Effector CD4-positive, alpha-beta T cell (primary cell): ENCODE data around the gene SMYD2.
"Not testable (repeated sequence)": the region's sequence is repeated elsewhere in the genome, so short reads cannot be mapped to it uniquely, and the experiment has no call there.

Source experiments
- DNase-seq: peaks from one replicate; pipeline ENCODE4 v3.0.0-alpha.2; 2020

The SMYD2 gene

DNA sequence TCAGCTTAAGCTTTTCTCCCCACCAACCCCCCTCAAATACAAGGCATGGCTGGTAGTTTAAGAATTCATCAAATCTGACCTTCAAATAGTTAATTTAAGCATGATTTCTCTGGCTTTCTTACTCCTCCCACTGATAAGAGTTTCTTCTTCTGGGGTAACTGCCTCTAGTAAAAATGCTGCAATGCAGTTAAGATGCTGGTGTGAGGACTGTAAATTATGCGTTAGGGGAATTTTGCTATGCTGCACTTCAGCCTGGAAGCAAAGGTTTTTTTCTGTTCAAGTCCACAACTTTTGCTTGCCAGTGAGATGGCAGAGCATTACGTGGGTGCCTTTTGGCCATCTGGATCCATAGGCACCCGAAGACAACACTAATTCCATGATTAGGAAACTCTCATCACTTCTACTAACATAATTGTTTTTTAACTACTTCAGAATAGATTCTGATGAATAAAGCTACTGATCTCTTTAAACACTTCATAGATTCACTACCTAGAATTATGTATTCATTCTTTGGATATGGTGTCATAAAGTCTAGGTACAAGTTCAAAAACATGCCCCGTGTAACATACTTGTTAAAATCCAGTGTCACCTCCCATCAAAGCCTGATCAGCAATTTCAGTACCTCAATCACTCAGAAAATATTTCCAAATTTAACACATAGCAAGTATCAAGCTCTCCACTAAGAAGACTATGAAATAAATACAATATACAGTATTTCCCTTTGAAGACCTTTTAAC, 8.8 kb upstream of the SMYD2 start:
- DNase-seq: no peak

DNA sequence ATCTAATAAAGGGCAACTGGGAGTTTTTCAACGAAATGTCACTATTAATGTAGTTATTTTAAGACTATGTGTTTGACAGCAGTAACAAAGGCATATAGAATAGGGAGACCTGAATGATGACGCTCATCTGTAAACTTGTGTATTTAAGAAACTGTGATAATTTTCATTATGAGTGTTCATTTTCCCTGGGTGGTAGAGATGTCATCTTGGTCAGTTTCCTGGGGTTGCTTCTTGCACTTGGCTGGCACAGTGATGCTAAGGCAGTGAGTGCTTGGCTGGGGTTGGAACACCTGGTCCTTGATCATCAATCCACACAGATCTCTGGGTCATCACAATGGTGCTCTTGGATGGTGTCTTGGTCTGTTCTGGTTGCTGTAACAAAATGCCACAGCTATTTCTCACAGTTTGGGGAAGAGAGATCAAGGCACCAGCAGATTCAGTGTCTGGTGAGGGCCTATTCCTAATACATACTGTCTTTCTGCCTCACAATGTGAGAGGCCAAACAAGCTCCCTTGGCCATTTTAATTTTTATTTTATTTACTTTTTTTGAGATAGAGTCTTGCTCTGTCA, 7.9 kb upstream of the SMYD2 start:
- DNase-seq: no peak

DNA sequence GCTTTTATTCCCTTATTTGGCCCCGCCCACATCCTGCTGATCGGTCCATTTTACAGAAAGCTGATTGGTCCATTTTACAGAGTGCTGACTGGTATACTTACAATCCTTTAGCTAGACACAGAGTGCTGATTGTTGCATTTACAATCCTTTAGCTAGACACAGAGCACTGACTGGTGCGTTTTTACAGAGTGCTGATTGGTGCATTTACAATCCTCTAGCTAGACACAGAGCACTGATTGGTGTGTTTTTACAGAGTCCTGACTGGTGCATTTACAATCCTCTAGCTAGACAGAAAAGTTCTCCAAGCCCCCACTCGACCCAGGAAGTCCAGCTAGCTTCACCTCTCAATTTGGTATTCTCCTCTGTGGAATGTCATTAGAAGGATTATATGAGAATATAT, 5.3 kb upstream of the SMYD2 start:
- DNase-seq: not testable (repeated sequence)

GRCh38 chr1:214276786-214277185, 4.2 kb upstream of the SMYD2 start:
- DNase-seq: no peak

DNA sequence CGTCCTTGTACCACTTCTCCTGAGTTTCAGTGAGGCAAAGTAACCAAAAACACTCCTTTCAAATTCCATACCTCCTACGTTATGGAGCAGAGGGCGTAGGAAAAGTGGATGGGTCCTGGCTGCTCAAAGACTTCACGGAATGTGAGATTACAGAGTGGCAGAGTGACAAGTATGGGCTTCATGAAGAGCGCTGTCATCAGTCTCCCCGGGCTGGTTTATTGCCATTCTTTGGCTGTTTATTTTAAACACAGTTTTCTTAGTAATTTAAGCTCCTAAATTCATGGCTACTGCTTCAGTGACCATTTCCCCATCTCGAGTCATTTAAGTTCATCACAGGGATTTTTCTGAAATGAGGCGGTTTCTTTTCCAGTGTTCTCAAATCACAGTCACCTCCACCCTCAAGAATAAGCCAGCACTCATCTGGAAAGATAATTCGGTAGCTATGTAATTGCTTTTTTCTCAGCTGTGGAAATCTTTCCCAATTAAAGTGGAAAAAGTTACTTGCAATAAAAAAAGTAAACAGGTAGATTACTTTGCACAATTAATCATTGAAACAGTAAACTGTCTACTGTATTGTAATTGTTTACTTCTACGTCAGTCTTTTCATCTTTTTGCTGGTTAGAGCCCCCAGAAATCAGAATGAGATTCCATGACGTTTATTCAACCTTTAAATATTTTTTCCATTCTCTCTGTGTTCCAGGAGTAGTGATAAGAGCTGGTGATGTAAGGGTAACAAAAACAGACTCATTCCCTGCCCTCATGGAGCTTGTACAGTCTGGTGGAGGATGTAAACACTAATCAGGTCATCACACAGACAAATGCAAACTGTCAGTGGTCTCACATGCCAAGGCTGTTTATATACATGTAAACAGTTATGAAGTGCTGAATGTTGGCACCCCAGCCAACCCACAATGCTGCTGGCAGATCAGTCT, 3.0 kb upstream of the SMYD2 start:
- DNase-seq: no peak

DNA sequence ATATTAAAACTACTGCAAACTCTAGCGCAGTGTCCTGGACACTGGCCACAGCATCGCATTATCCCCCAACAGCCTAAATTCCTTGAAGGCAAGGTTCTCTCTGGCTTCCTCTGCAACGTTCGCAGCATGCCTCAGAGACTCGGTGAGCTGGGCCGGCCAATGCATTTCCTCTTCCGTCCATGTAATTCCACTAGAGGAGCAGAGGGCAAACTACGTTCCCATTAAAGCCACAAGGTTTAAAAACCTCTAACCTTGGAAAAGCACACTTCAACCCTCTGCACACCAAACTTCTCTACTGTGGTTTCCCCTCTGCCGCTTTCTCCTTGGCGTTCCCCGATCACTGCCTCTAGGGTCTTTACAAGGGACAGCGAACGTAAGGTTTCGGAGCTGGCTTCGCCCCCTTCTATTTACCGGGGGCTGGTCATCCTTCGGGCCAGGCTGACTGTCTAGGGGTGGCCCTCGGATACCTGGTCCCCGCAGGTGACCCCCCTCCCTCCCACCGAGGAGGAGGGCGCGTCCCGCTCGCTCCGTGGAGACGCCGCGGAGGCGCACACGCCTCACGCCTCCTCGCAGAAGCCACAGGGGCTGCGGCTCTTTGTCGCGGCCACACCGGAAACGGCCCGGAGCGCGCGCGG, 456 bp upstream of the SMYD2 start:
- DNase-seq: no peak

DNA sequence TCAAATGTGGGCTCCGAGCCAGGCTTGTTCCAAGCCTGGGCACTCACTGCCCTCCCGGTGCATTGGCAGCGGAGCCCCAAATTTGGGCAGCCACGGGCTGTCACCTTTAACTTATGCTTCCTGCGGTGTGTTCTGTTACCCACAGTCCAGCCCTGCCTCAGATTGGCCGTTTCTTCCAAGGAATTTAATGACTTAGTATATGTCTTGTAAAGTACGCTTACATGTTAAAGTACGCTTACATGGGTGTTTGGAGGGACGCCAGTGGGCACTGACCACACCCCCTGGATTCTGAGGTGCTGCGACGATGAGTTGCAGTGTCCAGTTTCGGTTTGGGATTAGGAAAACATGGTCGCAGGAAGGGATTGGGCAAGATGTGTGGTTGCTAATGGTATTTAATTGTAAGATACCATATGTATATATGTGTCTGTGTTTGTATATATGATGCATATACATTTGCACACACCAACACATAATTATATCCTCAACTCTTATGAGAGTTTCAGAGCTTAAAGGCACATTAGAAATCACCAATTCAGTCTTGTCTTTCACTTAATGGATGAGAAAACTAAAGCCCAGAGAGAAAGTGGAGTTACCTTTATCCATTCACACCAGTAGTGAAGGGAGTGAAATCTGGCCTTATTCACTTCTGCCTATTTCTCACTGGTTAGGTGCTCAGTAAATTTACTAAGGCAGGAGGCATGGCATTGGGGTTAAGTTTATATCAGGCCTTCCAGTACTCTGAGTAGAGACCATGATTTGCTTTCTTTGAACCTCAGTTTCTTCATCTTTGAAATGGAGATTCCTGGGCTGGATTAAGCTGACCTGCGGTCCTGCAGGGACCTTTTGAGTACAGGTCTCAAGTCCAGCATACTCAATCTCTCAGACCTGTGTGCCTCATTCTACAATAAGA, 1.0 kb downstream of the SMYD2 start:
- DNase-seq: no peak

- DNase-seq: no peak
Observed at GRCh38 chr1:214282630-214283242, 1.8 kb downstream of the SMYD2 start.

DNA sequence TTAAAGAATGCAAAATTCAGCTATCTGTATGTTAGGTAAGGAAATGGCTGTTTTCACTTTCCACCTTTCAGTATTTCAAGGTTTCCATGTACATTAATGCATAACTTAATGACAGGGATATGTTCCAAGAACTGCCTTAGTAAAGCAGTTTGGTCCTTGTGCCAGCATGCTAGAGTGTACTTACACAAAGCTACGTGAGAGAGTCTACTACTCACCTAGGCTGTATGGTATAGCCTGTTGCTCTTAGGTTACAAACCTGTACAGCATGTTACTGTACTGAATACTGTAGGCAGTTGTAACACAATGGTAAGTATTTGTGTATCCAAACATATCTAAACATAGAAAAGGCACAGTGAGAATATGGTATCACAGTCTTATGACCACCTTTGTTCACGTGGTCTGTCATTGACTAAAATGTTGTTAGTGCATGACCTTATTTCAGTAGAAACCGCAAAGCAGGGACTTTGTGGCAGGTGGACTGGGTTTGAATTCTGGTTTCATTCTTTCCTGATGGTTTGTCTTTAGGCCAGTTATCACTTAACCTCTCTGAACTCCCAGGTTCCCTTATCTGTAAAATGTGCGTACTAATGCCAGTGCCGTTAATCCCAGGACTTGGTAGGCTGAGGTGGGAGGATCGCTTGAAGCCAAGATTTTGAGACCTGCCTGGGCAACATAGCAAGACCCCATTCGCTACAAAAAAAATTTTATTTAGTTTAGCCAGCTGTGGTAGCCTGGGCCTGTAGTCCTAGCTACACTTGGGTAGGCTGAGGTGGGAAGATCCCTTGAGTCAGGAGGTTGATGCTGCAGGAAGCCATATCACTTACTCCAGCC, 4.9 kb downstream of the SMYD2 start:
- DNase-seq: no peak

DNA sequence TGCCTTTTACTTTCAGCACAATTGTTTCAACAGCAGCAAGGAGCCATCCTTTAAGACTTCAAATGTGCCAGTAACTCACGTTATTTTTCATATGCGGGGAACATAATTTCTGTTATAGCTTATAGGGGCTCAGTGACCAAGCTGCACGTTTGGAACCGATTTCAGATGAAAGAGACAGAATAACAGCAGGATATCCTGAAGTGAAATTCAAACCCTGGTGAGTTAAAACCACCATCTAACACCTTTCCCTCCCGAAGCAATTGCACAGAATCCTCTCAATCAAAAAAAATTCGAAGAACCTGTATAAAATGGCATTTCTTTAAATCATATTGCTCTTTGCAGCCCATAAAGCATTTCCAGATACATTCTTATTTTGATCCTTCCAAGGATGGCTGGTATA, 6.9 kb downstream of the SMYD2 start:
- no peak for DNase-seq

GRCh38 chr1:214289574-214290272, 8.8 kb downstream of the SMYD2 start:
- no peak for DNase-seq

GRCh38 chr1:214290424-214291037, 9.6 kb downstream of the SMYD2 start:
- no peak for DNase-seq

- no peak for DNase-seq
Observed at GRCh38 chr1:214292322-214292721, 11.4 kb downstream of the SMYD2 start.

GRCh38 chr1:214295934-214296333, 15.0 kb downstream of the SMYD2 start:
- DNase-seq: no peak

DNA sequence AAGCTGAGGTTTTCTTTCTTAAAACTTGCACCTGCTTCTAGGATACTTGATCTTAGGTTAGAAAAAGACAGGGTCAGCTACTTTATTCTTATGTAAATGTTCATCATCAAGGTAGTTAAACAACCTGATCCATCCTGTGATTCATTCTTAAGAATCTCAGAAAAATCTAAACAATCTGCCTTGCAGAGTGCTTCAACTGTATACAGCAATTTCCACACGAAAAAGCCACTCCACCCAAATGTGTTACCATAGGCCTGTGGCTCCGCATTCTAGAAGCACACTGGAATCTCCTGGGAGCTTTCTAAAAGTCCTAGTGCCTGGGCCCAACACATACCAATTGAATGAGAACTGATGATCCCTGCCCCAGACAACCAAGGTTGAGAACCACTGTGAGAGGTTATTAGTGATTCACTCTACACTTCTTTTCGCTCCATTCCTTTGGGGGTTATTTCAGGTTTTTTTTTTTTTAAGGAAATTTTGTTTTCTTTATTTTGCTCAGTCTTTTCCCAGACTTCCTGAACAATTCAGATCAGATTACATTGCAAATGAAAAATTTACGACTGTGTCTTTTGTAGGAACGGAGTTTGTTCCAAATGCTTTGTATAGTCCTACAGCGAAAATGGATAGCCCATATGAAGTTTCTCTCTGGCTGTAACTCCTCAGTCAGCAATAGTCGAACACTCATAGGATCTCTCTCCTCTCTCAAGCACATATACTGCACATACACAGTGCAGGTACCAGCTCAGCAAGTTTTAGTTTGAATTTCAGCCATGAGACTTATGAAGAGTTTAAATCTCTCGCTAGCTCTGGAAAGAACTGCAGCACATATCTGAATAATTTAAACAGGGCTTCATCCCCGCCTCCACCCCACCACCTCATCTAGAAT, 16.1 kb downstream of the SMYD2 start:
- no peak for DNase-seq

DNA sequence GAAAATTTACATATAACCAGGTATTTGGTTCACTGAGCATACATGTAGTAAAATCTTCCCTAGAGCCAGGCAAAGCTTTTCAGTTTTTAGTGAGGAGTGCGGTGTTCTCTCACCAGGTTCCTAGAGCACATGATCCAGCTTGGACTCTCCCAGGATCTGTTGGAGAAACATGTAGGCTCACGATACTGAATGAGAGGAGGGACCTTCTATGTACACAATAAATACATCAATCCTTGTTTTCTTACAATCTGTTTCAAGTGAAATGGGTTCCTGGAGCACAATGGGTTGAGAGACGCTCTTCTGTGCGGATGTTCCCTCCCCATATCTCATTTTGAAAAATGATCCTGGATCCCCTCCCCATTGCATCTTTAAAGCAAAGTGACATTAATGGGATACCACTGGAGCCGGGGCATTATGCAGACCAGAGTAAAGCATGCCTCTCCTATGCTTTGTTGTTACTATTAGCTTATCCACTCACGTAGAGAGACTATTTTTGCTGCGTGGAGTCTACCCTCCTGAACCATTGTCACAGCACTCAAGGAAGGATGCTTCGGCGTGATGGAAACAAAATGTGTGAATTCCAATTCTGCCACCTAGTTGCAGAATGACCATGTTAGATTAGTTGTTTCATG, 19.3 kb downstream of the SMYD2 start:
- DNase-seq: no peak

GRCh38 chr1:214301526-214301925, 20.6 kb downstream of the SMYD2 start:
- DNase-seq: no peak
